ES-I3 (cell line): ENCODE results near the gene RSPH1.
"Not testable (repeated sequence)": the region's sequence is repeated elsewhere in the genome, so short reads cannot be mapped to it uniquely, and the experiment has no call there.

Experiments used
- H3K36me3 ChIP-seq: 2 replicates; pipeline ENCODE4 v1.6.1; 2013; ENCODE audit warnings: mild to moderate bottlenecking, low read length, control low read depth, moderate library complexity; ENCODE audit not compliant: insufficient read depth
- H3K4me1 ChIP-seq: 2 replicates; pipeline ENCODE4 v1.6.1; 2013; ENCODE audit warnings: mild to moderate bottlenecking, control low read depth, low read length; ENCODE audit not compliant: insufficient read depth
- H3K9ac ChIP-seq: 2 replicates; pipeline ENCODE4 v1.6.1; 2013; ENCODE audit warnings: low read depth, mild to moderate bottlenecking, low read length, moderate library complexity
- H3K9me3 ChIP-seq: 2 replicates; pipeline ENCODE4 v1.6.1; 2013; ENCODE audit warnings: mild to moderate bottlenecking, low read length, moderate library complexity; ENCODE audit not compliant: control insufficient read depth, insufficient read depth

The RSPH1 gene

DNA sequence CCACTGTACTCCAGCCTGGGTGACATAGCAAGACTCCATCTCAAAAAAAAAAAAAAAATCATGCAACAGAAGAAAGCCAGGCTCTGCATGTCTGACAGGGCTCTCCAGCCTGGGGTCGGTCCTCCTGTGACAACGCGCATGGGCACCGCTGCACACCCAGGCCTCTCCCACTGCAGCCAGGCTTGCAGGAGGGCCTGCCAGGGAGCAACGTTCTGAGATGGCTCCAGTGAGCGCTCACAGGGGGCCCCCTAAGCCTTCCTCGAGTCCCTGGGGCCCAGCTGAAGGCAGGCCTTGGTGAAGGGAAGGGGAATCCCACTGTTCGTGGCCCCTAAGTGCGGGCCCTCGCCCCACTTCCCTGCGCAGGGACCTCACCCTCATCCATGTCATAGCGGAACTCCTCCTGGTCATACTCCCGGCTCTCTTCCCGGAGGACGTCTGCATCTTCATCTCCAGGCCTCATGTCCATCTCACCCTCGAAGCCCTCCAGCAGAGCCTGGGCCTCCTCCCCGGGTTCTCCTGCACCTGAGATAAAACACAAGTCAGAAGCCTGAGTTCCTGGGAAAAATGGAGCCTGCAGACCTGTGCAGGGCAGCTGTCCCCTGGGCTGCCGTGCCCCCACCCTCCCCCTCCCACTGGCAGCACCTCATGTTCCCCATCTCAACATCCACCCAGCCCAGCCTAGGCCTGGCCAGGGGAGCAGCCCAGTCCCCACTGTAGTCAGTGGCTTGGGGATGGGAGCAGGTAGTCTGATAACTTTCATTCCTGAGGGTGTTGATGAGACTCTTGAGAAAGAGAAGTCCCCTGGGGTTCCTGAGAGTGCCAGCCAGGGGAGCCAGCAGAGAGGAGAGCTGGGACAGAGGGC, 20.3 kb downstream of the RSPH1 start:
- Histone ChIP-seq H3K36me3 (no peaks in the 10 kb centered on the region), H3K4me1 (peaks cover 16% of the 10 kb centered on the region), H3K9ac (no peak overlapping the region), H3K9me3 (no peaks in the 10 kb centered on the region)

DNA sequence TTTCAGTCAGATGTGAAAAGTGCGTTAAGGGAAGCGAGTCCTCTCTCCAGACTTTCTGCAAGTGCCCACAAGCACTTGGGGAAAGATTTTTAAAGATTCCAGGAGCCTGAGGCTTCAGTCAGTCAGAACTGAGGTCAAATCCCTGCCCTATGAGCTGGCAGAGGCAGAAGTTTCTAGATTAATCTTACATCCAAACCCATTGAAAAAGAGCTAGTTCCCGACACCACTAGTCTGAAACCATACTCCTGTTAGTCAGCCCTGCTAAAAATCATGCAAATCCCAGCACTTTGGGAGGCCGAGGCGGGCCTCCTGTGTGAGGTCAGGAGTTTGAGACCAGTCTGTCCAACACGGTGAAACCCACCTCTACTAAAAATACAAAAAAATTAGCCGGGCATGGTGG, 21.0 kb downstream of the RSPH1 start:
- Histone ChIP-seq H3K4me1 (peaks cover 16% of the 10 kb centered on the region), H3K36me3 (no peaks in the 10 kb centered on the region), H3K9me3 (no peaks in the 10 kb centered on the region), H3K9ac (no peak overlapping the region)

DNA sequence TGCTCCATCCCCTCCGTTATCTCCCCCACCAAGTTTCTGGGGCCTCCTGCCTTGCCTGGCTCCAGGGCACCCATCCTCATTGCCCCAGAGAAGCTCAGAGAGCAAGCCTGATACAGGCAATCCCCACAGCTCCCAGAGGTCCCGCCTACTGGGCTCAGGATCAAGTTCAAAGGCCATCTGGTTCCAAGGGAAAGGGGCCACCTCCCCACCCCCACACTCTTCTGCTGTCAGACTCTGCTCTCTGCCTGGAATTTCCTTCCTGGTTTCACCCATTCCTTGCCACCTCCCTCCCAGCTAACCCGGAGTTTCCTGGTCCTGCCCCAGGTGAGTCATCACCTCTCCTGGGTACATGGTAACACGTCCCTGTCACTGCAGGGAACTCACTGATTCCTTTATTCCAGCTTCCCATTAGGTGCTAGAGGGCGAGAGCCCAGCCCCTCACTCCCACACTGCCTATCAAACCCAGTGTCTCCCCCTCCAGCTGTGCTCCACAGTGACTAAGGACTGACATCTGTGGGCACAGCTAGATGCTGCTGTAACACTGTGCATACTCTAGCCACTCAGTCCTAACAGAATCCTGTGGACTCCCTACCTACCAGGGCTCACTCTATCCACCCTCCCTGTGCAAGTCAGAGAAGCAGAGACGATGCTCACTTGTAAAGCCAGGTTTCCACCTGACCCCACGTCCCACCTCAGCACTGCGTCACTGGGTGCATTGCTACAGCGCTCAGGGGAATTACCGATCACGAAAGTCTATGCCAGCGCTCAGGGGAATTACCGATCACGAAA, 21.8 kb downstream of the RSPH1 start:
- H3K36me3 ChIP-seq, result no peaks in the 10 kb centered on the region

DNA sequence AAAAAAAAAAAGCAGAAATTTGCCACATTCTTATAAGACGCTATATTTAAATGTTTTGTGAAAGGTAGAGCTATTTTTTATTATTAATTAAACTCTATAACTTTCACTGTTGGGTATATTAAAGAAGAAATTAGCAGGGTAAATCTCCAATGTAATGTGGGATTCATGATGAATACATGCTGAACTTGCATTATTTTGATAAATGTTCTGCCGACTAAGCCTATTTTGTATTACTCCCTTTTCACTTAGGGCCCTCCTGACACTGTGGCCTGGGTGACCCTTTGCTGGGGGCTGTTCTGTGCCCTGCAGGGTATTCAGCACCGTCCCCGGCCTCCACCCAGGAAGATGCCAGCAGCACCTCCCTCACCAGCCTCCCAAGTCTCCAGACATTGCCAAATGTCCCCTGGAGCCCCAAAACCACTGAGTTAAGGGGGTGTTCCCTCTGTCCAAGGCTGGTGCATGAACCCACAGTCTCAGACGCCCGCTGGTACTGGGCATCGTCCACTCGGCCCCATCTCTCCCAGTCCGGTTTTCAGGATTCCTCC, 22.5 kb downstream of the RSPH1 start:
- H3K4me1 ChIP-seq, result peaks cover 20% of the 10 kb centered on the region
- no peak overlapping the region for H3K9ac ChIP-seq
- H3K9me3 ChIP-seq, result no peaks in the 10 kb centered on the region
- H3K36me3 ChIP-seq, result no peaks in the 10 kb centered on the region

More for the DNA sequence above, 21.8 kb downstream of the RSPH1 start:
- H3K4me1 ChIP-seq, result peaks cover 16% of the 10 kb centered on the region
- H3K9me3 ChIP-seq, result no peaks in the 10 kb centered on the region
- H3K9ac ChIP-seq, result no peak overlapping the region

DNA sequence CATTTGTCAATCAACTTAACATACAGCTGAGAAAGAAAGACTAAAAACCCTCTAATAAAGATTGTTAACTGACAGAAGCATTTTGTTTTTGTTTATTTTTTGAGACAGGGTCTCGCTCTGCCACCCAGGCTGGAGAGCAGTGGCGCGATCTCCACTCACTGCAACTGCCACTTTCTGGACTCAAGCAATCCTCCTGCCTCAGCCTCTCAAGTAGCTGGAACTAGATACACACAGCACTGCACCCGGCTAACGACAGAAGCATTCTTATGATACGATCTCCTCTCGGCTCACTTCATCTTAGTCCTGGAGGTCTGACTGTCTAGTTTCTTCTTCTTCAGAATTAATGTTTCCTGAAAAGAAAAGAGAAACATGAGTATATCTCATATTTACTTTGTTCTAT, 23.5 kb downstream of the RSPH1 start:
- Histone ChIP-seq H3K4me1 (peaks cover 30% of the 10 kb centered on the region), H3K9ac (no peak overlapping the region), H3K9me3 (no peaks in the 10 kb centered on the region), H3K36me3 (no peaks in the 10 kb centered on the region)

DNA sequence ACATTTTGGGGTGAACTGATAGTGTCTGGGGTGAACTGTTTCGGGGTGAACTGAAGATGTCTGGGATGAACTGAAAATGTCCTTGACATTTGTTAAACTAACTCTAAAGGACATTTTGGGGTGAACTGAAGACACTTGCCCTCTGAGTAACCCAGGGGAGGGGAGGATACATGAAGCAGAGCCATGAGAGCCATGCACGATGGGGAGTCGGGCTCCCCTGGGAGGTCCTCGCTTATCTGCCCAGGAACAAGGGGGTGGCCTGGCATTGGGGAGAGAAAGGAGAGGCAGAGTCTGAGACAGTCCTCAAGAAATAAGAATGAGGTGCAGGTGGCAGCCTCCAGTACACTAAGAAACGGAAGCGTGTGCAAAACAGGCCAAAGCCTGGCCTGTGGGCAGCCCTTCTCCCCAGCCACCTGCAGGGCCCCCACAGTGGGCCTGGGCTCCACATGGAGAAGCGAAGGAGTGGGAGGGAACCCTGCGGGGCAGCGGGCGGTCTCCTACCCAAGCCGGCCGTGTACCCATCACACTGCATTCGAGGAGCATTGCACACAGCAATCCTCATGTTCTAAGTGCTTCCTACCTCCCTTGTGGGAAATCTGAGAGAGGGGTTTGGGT, 24.2 kb downstream of the RSPH1 start:
- no peak overlapping the region for H3K9ac ChIP-seq
- no peaks in the 10 kb centered on the region for H3K9me3 ChIP-seq
- H3K4me1 ChIP-seq, result peaks cover 35% of the 10 kb centered on the region
- no peaks in the 10 kb centered on the region for H3K36me3 ChIP-seq

DNA sequence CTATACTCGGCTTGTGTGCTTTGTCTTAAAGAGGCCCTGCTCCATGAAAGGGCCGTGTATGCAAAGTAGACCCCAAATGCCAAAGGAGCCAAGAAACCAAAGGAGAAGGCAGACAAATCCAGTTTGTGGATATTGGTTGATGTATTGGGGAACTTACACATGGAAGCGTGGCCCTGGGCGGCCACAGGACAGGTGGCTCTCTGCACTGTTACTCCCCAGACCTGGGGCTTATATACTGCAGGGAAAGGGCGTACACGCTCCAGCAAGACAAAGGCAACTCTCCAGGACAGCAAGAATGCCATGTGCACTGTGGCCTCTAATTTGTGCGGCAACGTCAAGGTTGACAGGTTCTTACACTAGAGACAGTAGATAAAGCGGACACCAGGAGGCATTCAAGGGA, 24.8 kb downstream of the RSPH1 start:
- Histone ChIP-seq H3K9ac (no peak overlapping the region), H3K36me3 (no peaks in the 10 kb centered on the region), H3K4me1 (peaks cover 35% of the 10 kb centered on the region), H3K9me3 (no peaks in the 10 kb centered on the region)

DNA sequence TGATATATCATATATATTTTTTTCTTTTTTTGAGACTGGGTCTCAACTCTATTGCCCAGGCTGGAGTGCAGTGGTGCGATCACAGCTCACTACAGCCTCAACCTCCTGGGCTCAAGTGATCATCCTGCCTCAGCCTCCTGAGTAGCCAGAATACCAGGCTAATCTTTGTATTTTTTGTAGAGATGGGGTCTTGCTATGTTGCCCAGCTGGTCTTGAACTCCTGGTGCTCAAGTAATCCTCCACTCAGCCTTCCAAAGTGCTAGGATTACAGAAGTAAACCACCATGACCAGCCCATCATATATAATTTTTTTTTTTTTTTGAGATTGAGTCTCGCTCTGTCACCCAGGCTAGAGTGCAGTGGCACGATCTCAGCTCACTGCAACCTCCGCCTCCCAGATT, 26.3 kb downstream of the RSPH1 start:
- not testable (repeated sequence) for H3K9ac ChIP-seq, H3K36me3 ChIP-seq, H3K9me3 ChIP-seq
- H3K4me1 ChIP-seq, result peaks cover 40% of the 10 kb centered on the region

DNA sequence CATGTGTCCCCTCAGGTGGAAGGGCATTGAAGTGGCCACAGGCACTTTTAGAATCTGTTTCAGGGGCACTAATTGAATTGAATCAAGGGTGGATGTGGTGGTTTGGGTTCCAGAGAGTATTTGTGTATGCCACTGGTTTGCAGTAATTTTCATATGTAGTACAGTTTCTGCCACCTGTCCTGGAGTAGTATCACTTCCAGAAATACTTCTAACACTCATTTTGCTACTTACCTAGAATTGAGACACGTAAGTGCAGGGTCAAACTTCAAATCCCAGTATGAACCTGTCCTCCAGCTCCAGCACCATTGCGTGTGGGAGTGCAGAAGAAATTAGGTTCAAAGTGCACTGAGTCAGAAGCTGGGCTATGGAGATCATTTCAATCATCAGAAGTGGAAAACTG, 26.8 kb downstream of the RSPH1 start:
- Histone ChIP-seq H3K4me1 (peaks cover 35% of the 10 kb centered on the region), H3K36me3 (no peaks in the 10 kb centered on the region), H3K9me3 (no peaks in the 10 kb centered on the region), H3K9ac (no peak overlapping the region)

DNA sequence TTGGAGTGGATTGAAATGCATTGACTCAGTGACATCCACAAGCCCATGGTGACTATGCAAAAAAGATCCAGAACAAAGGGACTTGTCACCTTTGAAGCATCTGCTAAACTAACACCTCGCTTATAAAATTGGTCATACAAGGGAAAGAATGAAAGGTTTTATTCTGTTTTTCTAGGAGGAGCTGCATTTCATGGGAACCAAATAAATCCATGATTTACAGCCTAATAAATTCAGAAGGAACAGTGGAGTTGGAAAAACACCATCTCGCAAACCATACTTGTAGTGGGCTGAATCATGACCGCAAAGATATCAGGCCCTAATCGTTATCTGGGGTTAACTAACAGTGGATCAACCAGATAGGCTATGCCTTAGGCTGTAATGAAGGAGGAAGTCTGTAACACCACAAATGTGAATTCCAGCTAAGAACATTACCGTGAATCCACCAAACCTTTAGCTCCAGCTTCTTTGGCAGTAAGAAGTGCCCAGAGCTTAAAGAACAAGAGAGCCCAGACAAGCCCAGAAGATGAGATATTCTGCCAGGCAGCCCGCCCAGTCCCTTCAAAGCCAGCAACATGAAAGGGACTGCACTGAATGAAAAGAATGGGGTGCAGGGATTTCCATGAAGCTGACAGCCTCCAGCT, 27.4 kb downstream of the RSPH1 start:
- Histone ChIP-seq H3K9ac (no peak overlapping the region), H3K4me1 (peaks cover 29% of the 10 kb centered on the region), H3K36me3 (no peaks in the 10 kb centered on the region), H3K9me3 (no peaks in the 10 kb centered on the region)

DNA sequence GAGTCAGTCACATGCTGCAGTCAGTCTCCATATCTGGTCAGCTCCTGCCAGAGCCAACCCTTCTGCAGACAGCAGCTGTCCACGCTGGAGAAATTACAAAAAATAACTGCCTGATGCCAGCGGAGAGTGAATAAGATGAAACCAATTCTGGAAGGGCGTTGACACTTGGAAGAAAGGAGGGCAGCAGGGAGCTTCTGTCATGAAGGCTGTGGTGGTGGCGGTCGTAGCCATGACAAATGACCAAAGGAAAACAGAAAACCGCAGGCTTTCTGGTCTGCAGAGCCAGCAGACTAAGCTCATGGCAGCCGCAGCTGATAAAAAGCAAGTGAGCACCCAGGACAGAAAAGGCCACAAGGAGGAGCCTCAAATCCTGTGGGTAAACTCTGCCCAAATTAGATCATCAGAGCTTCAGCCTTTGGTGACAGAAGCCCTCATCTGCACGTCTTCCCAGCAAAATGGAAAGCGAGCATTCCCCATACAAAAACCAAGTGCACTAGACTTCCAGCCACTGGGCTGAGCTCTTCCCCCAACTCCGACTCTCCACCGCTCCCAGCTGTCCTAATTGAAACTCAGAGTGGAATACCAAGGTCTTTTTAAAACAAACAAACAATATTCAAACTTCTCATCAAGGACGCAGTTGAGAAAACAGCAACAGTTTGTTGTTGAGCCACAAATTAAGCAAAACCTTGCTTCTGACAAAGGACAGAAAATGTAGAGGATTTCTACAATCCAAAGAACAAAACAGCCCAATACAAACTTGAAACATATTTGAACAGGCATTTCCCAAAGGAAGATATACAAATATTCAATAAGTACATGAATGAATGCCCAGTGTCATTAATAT, 28.7 kb downstream of the RSPH1 start:
- peaks cover 32% of the 10 kb centered on the region for H3K4me1 ChIP-seq

DNA sequence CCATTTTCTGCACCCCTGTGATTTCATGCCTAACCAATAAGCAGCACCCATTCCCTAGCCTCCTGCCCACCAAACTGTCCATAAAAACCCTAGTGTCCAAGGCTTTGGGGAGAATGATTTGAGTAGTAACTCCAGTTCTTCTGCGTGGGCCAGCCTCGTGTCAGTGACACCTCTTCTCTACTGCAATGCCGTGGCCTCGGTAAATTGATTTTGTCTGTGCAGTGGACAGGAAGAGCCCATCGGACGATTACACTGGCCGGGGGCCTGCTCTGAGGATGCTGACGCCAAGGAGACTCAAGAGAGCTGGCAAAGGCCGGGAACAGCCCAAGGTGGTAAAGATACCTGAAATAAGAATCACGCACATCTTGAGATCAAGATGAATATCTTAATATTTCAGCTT, 29.3 kb downstream of the RSPH1 start:
- Histone ChIP-seq H3K4me1 (peaks cover 35% of the 10 kb centered on the region), H3K9me3 (no peaks in the 10 kb centered on the region), H3K36me3 (no peaks in the 10 kb centered on the region), H3K9ac (no peak overlapping the region)

More for the DNA sequence above, 28.7 kb downstream of the RSPH1 start:
- H3K36me3 ChIP-seq, result no peaks in the 10 kb centered on the region
- no peak overlapping the region for H3K9ac ChIP-seq
- H3K9me3 ChIP-seq, result no peaks in the 10 kb centered on the region

DNA sequence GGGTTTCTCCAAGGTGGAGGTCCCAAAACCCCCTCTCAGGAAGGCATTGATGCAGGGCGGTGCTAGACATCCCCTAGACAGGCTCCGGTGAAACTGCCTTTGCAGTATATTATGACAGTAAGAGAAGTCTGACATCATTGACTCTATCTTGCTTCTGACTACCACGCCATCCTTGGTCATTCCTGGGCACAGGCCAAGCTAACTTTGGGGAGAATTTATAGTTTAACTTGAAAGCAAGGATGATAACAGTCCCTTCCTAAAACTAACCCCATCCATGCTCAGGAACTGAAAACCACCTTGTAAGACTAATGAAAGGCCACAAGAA, 30.3 kb downstream of the RSPH1 start:
- no peaks in the 10 kb centered on the region for H3K9me3 ChIP-seq
- H3K9ac ChIP-seq, result no peak overlapping the region
- peaks cover 35% of the 10 kb centered on the region for H3K4me1 ChIP-seq
- no peaks in the 10 kb centered on the region for H3K36me3 ChIP-seq
